ENCODE measurements around the gene BIRC5. TPM values are rescaled to one million over a fixed set of nuclear protein-coding genes. Genes with fewer than 3 reads are reported as not detected.

BIRC5 gene
- polyA plus RNA-seq, 1 donor (not counting 4 experiments of a cell fraction or from before 2014, with no cell fraction given): 11.5 TPM

DNA sequence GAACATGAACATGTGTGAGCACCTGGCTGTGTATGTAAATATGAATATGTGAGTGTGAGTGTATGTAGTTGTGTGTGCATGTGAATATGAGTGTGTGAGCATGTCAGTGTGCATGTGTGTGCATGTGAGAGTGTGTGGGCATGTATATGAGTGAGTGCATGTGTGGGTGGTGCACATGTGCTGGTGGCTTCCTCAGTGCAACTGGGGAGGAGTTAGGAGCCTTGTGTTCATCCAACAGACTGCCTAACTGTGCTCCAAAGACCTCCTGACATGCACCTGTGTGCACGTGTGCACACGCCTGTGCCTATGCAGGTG is 18.8 kb downstream of the BIRC5 start:
- Histone ChIP-seq H3K9me3 (ENCODE audit: control insufficient read depth, low read depth, low read length) (no peaks in the 10 kb centered on the region), H3K4me1 (ENCODE audit: control insufficient read depth, extremely low read depth, insufficient read depth, low read length) (no peaks in the 10 kb centered on the region), H3K27me3 (ENCODE audit: control insufficient read depth, extremely low read depth, insufficient read depth, low read length) (peaks cover 36% of the 10 kb centered on the region), H3K79me2 (ENCODE audit: control insufficient read depth, insufficient read depth, low read length) (no peaks in the 10 kb centered on the region), H4K20me1 (ENCODE audit: control insufficient read depth, extremely low read depth, insufficient read depth, low read length) (no peaks in the 10 kb centered on the region), H3K27ac (ENCODE audit: control insufficient read depth, insufficient read depth, low read length) (no peak overlapping the region), H2AFZ (ENCODE audit: control insufficient read depth, low read length) (no peak overlapping the region), H3K9ac (ENCODE audit: control insufficient read depth, extremely low read depth, insufficient read depth, low read length) (no peak overlapping the region), H3K4me3 (ENCODE audit: control insufficient read depth in 2 of 3, extremely low read depth in 1 of 3, insufficient read depth in 2 of 3, low read depth in 1 of 3, low read length in 3 of 3) (no peak overlapping the region), H3K9me1 (ENCODE audit: control insufficient read depth, extremely low read depth, insufficient read depth, low read length) (no peaks in the 10 kb centered on the region), H3K4me2 (ENCODE audit: control insufficient read depth, extremely low read depth, insufficient read depth, low read depth, low read length) (no peak overlapping the region), H3K36me3 (ENCODE audit: control insufficient read depth in 2 of 2, extremely low read depth in 1 of 2, insufficient read depth in 2 of 2, low read length in 2 of 2) (no peaks in the 10 kb centered on the region)
- TF ChIP-seq EZH2 (IDR thresholded peaks at IDR 0.05; ENCODE audit: low read length): no peak
- no peak for TF ChIP-seq CTCF (optimal IDR thresholded peaks at IDR 0.05 in 1 of 3, IDR thresholded peaks at IDR 0.05 in 1 of 3, conservative IDR thresholded peaks at IDR 0.05 in 1 of 3; ENCODE audit: extremely low read depth in 1 of 3, insufficient read depth in 2 of 3, low read length in 3 of 3)
- DNase-seq (ENCODE audit: low read depth, low spot score): no peak
- FAIRE-seq: no peak
- dilution Hi-C loops (cut with MboI; ENCODE audit: extremely low pct_ligation_motif_present, low sequenced_read_pairs): no loop called here

- Histone ChIP-seq H3K4me2 (ENCODE audit: control insufficient read depth, extremely low read depth, insufficient read depth, low read depth, low read length) (no peak overlapping the region), H3K4me1 (ENCODE audit: control insufficient read depth, extremely low read depth, insufficient read depth, low read length) (no peaks in the 10 kb centered on the region), H3K4me3 (ENCODE audit: control insufficient read depth in 2 of 3, extremely low read depth in 1 of 3, insufficient read depth in 2 of 3, low read depth in 1 of 3, low read length in 3 of 3) (no peak overlapping the region), H2AFZ (ENCODE audit: control insufficient read depth, low read length) (no peak overlapping the region), H3K9me3 (ENCODE audit: control insufficient read depth, low read depth, low read length) (no peaks in the 10 kb centered on the region), H4K20me1 (ENCODE audit: control insufficient read depth, extremely low read depth, insufficient read depth, low read length) (no peaks in the 10 kb centered on the region), H3K27me3 (ENCODE audit: control insufficient read depth, extremely low read depth, insufficient read depth, low read length) (peaks cover 36% of the 10 kb centered on the region), H3K36me3 (ENCODE audit: control insufficient read depth in 2 of 2, extremely low read depth in 1 of 2, insufficient read depth in 2 of 2, low read length in 2 of 2) (no peaks in the 10 kb centered on the region), H3K79me2 (ENCODE audit: control insufficient read depth, insufficient read depth, low read length) (no peaks in the 10 kb centered on the region), H3K9ac (ENCODE audit: control insufficient read depth, extremely low read depth, insufficient read depth, low read length) (no peak overlapping the region), H3K27ac (ENCODE audit: control insufficient read depth, insufficient read depth, low read length) (no peak overlapping the region), H3K9me1 (ENCODE audit: control insufficient read depth, extremely low read depth, insufficient read depth, low read length) (no peaks in the 10 kb centered on the region)
- DNase-seq (ENCODE audit: low read depth, low spot score) (no peak), FAIRE-seq (no peak)
- no peak for TF ChIP-seq CTCF (optimal IDR thresholded peaks at IDR 0.05 in 1 of 3, IDR thresholded peaks at IDR 0.05 in 1 of 3, conservative IDR thresholded peaks at IDR 0.05 in 1 of 3; ENCODE audit: extremely low read depth in 1 of 3, insufficient read depth in 2 of 3, low read length in 3 of 3)
- TF ChIP-seq EZH2 (IDR thresholded peaks at IDR 0.05; ENCODE audit: low read length): no peak
- dilution Hi-C loops (cut with MboI; ENCODE audit: extremely low pct_ligation_motif_present, low sequenced_read_pairs): no loop called here
These were observed 19.6 kb downstream of the BIRC5 start for GRCh38 chr17:78233678-78234077.

All from keratinocyte (primary cell).